CD4-positive, alpha-beta T cell (primary cell): ENCODE results near the gene VEGFA. TPM values are rescaled to one million over a fixed set of nuclear protein-coding genes. Genes with fewer than 3 reads are reported as not detected.

Experiments used
- ATAC-seq: fragments of 200-7000 bp; cut with Tn5 transposase; one replicate; pipeline ENCODE4 v1.10.0; 2022; ENCODE audit warnings: mild to moderate bottlenecking; ENCODE audit not compliant: poor library complexity
- CTCF ChIA-PET: fragments of 350-600 bp; sonication (Branson Sonifier 250); formaldehyde crosslinking; loops from one replicate; lab custom pipeline; 2021; ENCODE audit warnings: antibody characterized with exemption, inconsistent platforms; lab: Charles Lee
- POLR2A ChIA-PET: fragments of 350-600 bp; sonication (Branson Sonifier 250); formaldehyde crosslinking; loops from one replicate; lab custom pipeline; 2021; ENCODE audit warnings: antibody characterized with exemption, inconsistent platforms; lab: Charles Lee
- DNase-seq, 14 experiments: peaks; one replicate each; pipeline ENCODE4 v3.0.0-alpha.2; 2013 to 2020; ENCODE audit warnings: mixed read lengths in 2 of 14
- H3K27ac ChIP-seq, 2 donors: one replicate each; pipeline versions ENCODE4 v1.5.1 to v1.7.0; 2013; ENCODE audit warnings: low read length in 2 of 2, low read depth in 1 of 2, mild to moderate bottlenecking in 1 of 2
- H3K27me3 ChIP-seq, 2 experiments: 1 replicate in 1 of 2; 2 replicates in 1 of 2; pipeline versions ENCODE4 v1.6.1 to v1.7.0; 2013; ENCODE audit warnings: low read length in 2 of 2, control low read depth in 1 of 2, mild to moderate bottlenecking in 1 of 2, moderate library complexity in 1 of 2; ENCODE audit not compliant: insufficient read depth in 2 of 2, control insufficient read depth in 1 of 2
- H3K36me3 ChIP-seq: one replicate; pipeline ENCODE4 v1.6.1; 2013; ENCODE audit warnings: low read length, control low read depth; ENCODE audit not compliant: insufficient read depth
- H3K4me1 ChIP-seq: one replicate; pipeline ENCODE4 v1.6.1; 2013; ENCODE audit warnings: low read length, control low read depth; ENCODE audit not compliant: insufficient read depth
- H3K4me3 ChIP-seq: one replicate; pipeline ENCODE4 v1.5.1; 2013; ENCODE audit warnings: mild to moderate bottlenecking, low read length, moderate library complexity
- H3K9me3 ChIP-seq, 2 experiments: 1 replicate in 1 of 2; 2 replicates in 1 of 2; pipeline versions ENCODE4 v1.6.1 to v1.7.0; 2013; ENCODE audit warnings: low read length in 2 of 2, mild to moderate bottlenecking in 2 of 2, control low read depth in 1 of 2, moderate library complexity in 1 of 2; ENCODE audit not compliant: control insufficient read depth in 1 of 2, insufficient read depth in 1 of 2
- H3K27ac Mint-ChIP-seq: one replicate; pipeline ENCODE4 v1.8.0; 2020; ENCODE audit warnings: mixed read lengths
- H3K27me3 Mint-ChIP-seq: one replicate; pipeline ENCODE4 v1.8.0; 2021; ENCODE audit warnings: mixed read lengths
- H3K36me3 Mint-ChIP-seq: one replicate; pipeline ENCODE4 v1.8.0; 2021; ENCODE audit warnings: low read depth, mixed read lengths
- H3K4me1 Mint-ChIP-seq: one replicate; pipeline ENCODE4 v1.8.0; 2021; ENCODE audit warnings: low read depth, mixed read lengths
- H3K4me3 Mint-ChIP-seq: one replicate; pipeline ENCODE4 v1.8.0; 2020; ENCODE audit warnings: mild to moderate bottlenecking, mixed read lengths
- H3K9me3 Mint-ChIP-seq: one replicate; pipeline ENCODE4 v1.8.0; 2020; ENCODE audit warnings: mixed read lengths
- intact Hi-C, 2 experiments: fragments of 100-400 bp; cut with DNase I in 1 of 2; cut with micrococcal nuclease in 1 of 2; formaldehyde crosslinking; loops; one replicate each; pipeline versions ENCODE4 v1.15.1 to v1.9.0; 2023 to 2025; cut with DNase I, micrococcal nuclease
- total RNA-seq, 174 experiments: library from RNA in 2 of 174; stranded (reverse) in 2 of 174; gene quantifications; one replicate each; pipeline ENCODE4 v1.2.3 and lab custom pipeline; 2021 to 2026
- TF ChIP-seq, protein P1 (sequence below): fragments of 200-600 bp; IDR thresholded peaks from one replicate; pipeline ENCODE4 v1.8.0; 2022; ENCODE audit warnings: antibody characterized with exemption, mild to moderate bottlenecking

VEGFA gene
- total RNA-seq, 2 experiments from 2014 or later = 3.5 to 3.7 TPM

- no peaks in the 10 kb centered on the region for H3K36me3 ChIP-seq
- peaks cover 28% of the 10 kb centered on the region for H3K4me1 ChIP-seq
- no peak overlapping the region for H3K4me3 Mint-ChIP-seq
- H3K4me3 ChIP-seq = no peak overlapping the region
- CTCF ChIA-PET = no interaction called here
- no peak overlapping the region for H3K27ac ChIP-seq
- no peaks in the 10 kb centered on the region for H3K27me3 ChIP-seq
- H3K9me3 ChIP-seq = no peaks in the 10 kb centered on the region
- TF ChIP-seq, protein P1, sequence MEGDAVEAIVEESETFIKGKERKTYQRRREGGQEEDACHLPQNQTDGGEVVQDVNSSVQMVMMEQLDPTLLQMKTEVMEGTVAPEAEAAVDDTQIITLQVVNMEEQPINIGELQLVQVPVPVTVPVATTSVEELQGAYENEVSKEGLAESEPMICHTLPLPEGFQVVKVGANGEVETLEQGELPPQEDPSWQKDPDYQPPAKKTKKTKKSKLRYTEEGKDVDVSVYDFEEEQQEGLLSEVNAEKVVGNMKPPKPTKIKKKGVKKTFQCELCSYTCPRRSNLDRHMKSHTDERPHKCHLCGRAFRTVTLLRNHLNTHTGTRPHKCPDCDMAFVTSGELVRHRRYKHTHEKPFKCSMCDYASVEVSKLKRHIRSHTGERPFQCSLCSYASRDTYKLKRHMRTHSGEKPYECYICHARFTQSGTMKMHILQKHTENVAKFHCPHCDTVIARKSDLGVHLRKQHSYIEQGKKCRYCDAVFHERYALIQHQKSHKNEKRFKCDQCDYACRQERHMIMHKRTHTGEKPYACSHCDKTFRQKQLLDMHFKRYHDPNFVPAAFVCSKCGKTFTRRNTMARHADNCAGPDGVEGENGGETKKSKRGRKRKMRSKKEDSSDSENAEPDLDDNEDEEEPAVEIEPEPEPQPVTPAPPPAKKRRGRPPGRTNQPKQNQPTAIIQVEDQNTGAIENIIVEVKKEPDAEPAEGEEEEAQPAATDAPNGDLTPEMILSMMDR = no peak
- DNase-seq (no peak), ATAC-seq (no peak)
- no peaks in the 10 kb centered on the region for H3K4me1 Mint-ChIP-seq
- H3K9me3 Mint-ChIP-seq = peaks cover 4% of the 10 kb centered on the region
- no peaks in the 10 kb centered on the region for H3K27me3 Mint-ChIP-seq
- H3K27ac Mint-ChIP-seq = no peak overlapping the region
- intact Hi-C loops = no loop called here
- no peaks in the 10 kb centered on the region for H3K36me3 Mint-ChIP-seq
- POLR2A ChIA-PET = no interaction called here
These were observed 33.2 kb upstream of the VEGFA start for GRCh38 chr6:43736844-43737243.

DNA sequence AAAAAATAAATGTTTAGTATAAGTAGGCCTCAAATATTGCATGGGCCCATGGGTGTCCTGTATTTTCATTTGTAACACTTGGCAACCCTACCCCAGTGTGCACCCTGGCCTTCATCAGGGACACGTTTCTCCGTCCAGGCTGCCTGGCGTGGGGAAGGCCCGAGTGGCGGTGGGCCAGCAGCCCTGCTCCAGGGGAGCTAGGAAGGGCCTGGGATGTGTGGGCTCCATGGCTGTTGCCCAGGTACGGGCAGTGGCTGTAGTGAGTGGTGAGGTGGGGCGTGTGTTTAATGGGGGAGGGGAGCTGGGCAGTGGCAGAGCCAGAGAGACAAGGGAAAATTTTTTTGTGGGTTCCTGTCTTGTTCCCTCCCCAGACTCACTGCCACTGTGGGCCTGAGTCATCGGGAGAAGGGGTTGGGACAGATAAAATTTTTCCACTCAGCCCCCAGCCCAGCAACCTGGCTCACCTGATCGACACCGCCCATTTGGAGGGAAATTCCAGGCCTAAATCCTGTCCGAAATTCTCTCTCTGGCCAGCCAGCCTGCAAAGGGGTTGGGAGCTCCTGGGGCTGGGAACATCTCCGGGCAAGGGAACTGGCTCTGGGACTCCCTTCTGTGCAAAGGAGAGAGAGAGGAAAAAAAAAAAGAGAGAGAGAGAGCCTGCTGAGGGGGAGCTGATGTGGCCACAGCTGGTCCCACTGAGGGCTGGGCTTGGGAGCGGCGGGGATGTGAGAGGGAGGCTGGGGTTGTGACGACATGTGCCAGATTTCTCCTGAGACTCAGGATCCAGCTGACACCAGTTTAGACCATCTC lies 32.5 kb upstream of the VEGFA start:
- Mint-ChIP-seq H3K27ac (no peak overlapping the region), H3K4me1 (no peaks in the 10 kb centered on the region), H3K4me3 (no peak overlapping the region), H3K27me3 (no peaks in the 10 kb centered on the region), H3K9me3 (no peaks in the 10 kb centered on the region), H3K36me3 (no peaks in the 10 kb centered on the region)
- DNase-seq = no peak
- Histone ChIP-seq H3K4me3 (no peak overlapping the region), H3K27me3 (no peaks in the 10 kb centered on the region), H3K27ac (no peak overlapping the region), H3K36me3 (no peaks in the 10 kb centered on the region), H3K9me3 (no peaks in the 10 kb centered on the region), H3K4me1 (peaks cover 28% of the 10 kb centered on the region)
- POLR2A ChIA-PET = no interaction called here
- TF ChIP-seq, protein P1 = no peak
- intact Hi-C loops = no loop called here
- CTCF ChIA-PET = no interaction called here
- no peak for ATAC-seq

- DNase-seq (no peak), ATAC-seq (no peak)
- H3K27me3 ChIP-seq = no peaks in the 10 kb centered on the region
- CTCF ChIA-PET = no interaction called here
- H3K4me1 ChIP-seq = peaks cover 27% of the 10 kb centered on the region
- Mint-ChIP-seq H3K27ac (no peak overlapping the region), H3K4me3 (no peak overlapping the region), H3K9me3 (no peaks in the 10 kb centered on the region), H3K36me3 (no peaks in the 10 kb centered on the region), H3K4me1 (no peaks in the 10 kb centered on the region), H3K27me3 (no peaks in the 10 kb centered on the region)
- no peaks in the 10 kb centered on the region for H3K9me3 ChIP-seq
- POLR2A ChIA-PET = no interaction called here
- no peak overlapping the region for H3K27ac ChIP-seq
- H3K4me3 ChIP-seq = no peak overlapping the region
- no peaks in the 10 kb centered on the region for H3K36me3 ChIP-seq
- intact Hi-C loops = no loop called here
- TF ChIP-seq, protein P1 = no peak
These were observed 31.7 kb upstream of the VEGFA start for GRCh38 chr6:43738267-43738676.
